Measurements from ENCODE around the gene RAB11A. TPM values are rescaled to one million over a fixed set of nuclear protein-coding genes. Genes with fewer than 3 reads are reported as not detected.

RAB11A gene
- total RNA-seq, 3 donors from 2014 or later (not counting 1 experiment from before 2014, with no cell fraction given) = 84.7 to 97.1 (median 87.5) TPM

GRCh38 chr15:65835447-65835846 is 33.8 kb upstream of the RAB11A start:
- intact Hi-C loops (cut with micrococcal nuclease) = no loop called here
- Histone ChIP-seq H3K36me3 (ENCODE audit: control insufficient read depth, insufficient read depth, low read length) (no peaks in the 10 kb centered on the region), H3K9me3 (ENCODE audit: control insufficient read depth, insufficient read depth, low read length) (no peaks in the 10 kb centered on the region), H3K4me3 (ENCODE audit: low read length) (no peak overlapping the region), H3K27ac (ENCODE audit: low read length) (no peak overlapping the region), H3K4me1 (ENCODE audit: control insufficient read depth, insufficient read depth, low read length) (peaks cover 35% of the 10 kb centered on the region), H3K27me3 (ENCODE audit: control insufficient read depth, insufficient read depth, low read length) (no peaks in the 10 kb centered on the region)
- Mint-ChIP-seq H3K4me3 (no peak overlapping the region), H3K27me3 (ENCODE audit: low read depth in 2 of 2) (no peaks in the 10 kb centered on the region), H3K27ac (peak overlapping the region; percentile 6 to 51), H3K36me3 (no peaks in the 10 kb centered on the region), H3K4me1 (peaks cover 28 to 39% of the 10 kb centered on the region in 2 donors), H3K9me3 (no peaks in the 10 kb centered on the region)
- no peak for TF ChIP-seq CTCF (IDR thresholded peaks at IDR 0.05)
- no peak for DNase-seq
- WGBS (ENCODE audit: insufficient coverage) = 59% methylated on average over 4 of the region's 4 CpGs
- no peak for ATAC-seq

GRCh38 chr15:65836665-65837064 is 32.6 kb upstream of the RAB11A start:
- no peaks in the 10 kb centered on the region for H3K27me3 Mint-ChIP-seq (ENCODE audit: low read depth in 2 of 2)

GRCh38 chr15:65837301-65838294 is 31.7 kb upstream of the RAB11A start:
- Histone ChIP-seq H3K9me3 (ENCODE audit: control insufficient read depth, insufficient read depth, low read length) (no peaks in the 10 kb centered on the region), H3K27me3 (ENCODE audit: control insufficient read depth, insufficient read depth, low read length) (no peaks in the 10 kb centered on the region), H3K36me3 (ENCODE audit: control insufficient read depth, insufficient read depth, low read length) (no peaks in the 10 kb centered on the region), H3K4me3 (ENCODE audit: low read length) (no peak overlapping the region), H3K27ac (ENCODE audit: low read length) (no peak overlapping the region), H3K4me1 (ENCODE audit: control insufficient read depth, insufficient read depth, low read length) (peaks cover 22% of the 10 kb centered on the region)
- intact Hi-C loops (cut with micrococcal nuclease) = no loop called here
- WGBS (ENCODE audit: insufficient coverage) = 87% methylated on average over 6 of the region's 6 CpGs
- Mint-ChIP-seq H3K27ac (peak overlapping the region in 1 of 2 donors; percentile 53), H3K4me3 (no peak overlapping the region), H3K27me3 (ENCODE audit: low read depth in 2 of 2) (no peaks in the 10 kb centered on the region), H3K9me3 (no peaks in the 10 kb centered on the region), H3K4me1 (peaks cover 23 to 28% of the 10 kb centered on the region in 2 donors), H3K36me3 (no peaks in the 10 kb centered on the region)
- TF ChIP-seq CTCF (IDR thresholded peaks at IDR 0.05) = no peak
- DNase-seq (no peak), ATAC-seq (no peak)

More at GRCh38 chr15:65836665-65837064, 32.6 kb upstream of the RAB11A start:
- no peaks in the 10 kb centered on the region for H3K27me3 ChIP-seq (ENCODE audit: control insufficient read depth, insufficient read depth, low read length)
- ATAC-seq (no peak), DNase-seq (peak in 1 of 2 donors; percentile 56)
- TF ChIP-seq CTCF (IDR thresholded peaks at IDR 0.05) = peak; percentile 54
- Mint-ChIP-seq H3K4me3 (no peak overlapping the region), H3K9me3 (no peaks in the 10 kb centered on the region), H3K36me3 (no peaks in the 10 kb centered on the region), H3K27ac (no peak overlapping the region), H3K4me1 (peaks cover 28 to 35% of the 10 kb centered on the region in 2 donors)
- no peaks in the 10 kb centered on the region for H3K9me3 ChIP-seq (ENCODE audit: control insufficient read depth, insufficient read depth, low read length)
- H3K4me3 ChIP-seq (ENCODE audit: low read length) = no peak overlapping the region
- WGBS (ENCODE audit: insufficient coverage) = 63% methylated on average over 3 of the region's 4 CpGs
- peaks cover 31% of the 10 kb centered on the region for H3K4me1 ChIP-seq (ENCODE audit: control insufficient read depth, insufficient read depth, low read length)
- intact Hi-C loops (cut with micrococcal nuclease) = no loop called here
- no peak overlapping the region for H3K27ac ChIP-seq (ENCODE audit: low read length)
- no peaks in the 10 kb centered on the region for H3K36me3 ChIP-seq (ENCODE audit: control insufficient read depth, insufficient read depth, low read length)
